IPS-20b (cell line): ENCODE measurements around the gene CPT1B.
"Not testable (repeated sequence)": the region's sequence is repeated elsewhere in the genome, so short reads cannot be mapped to it uniquely, and the experiment has no call there.

Experiments used
- H3K27ac ChIP-seq: one replicate; pipeline ENCODE4 v1.5.1; 2013; ENCODE audit warnings: low read length
- H3K27me3 ChIP-seq: 2 replicates; pipeline ENCODE4 v1.6.1; 2013; ENCODE audit warnings: mild to moderate bottlenecking, low read length, inconsistent platforms; ENCODE audit not compliant: insufficient read depth
- H3K36me3 ChIP-seq: 2 replicates; pipeline ENCODE4 v1.6.1; 2013; ENCODE audit warnings: low read depth, mild to moderate bottlenecking, inconsistent platforms, low read length, moderate library complexity; ENCODE audit not compliant: insufficient read depth
- H3K4me1 ChIP-seq: 2 replicates; pipeline ENCODE4 v1.6.1; 2013; ENCODE audit warnings: mild to moderate bottlenecking, control low read depth, inconsistent platforms, low read length, moderate library complexity; ENCODE audit not compliant: insufficient read depth
- H3K4me3 ChIP-seq: 2 replicates; pipeline ENCODE4 v1.5.1; 2013; ENCODE audit warnings: mild to moderate bottlenecking, low read length, inconsistent platforms
- H3K9ac ChIP-seq: 2 replicates; pipeline ENCODE4 v1.6.1; 2013; ENCODE audit warnings: low read depth, mild to moderate bottlenecking, inconsistent platforms, low read length, moderate library complexity
- H3K9me3 ChIP-seq: 2 replicates; pipeline ENCODE4 v1.6.1; 2013; ENCODE audit warnings: mild to moderate bottlenecking, low read depth, low read length, inconsistent platforms; ENCODE audit not compliant: insufficient read depth

CPT1B gene

GRCh38 chr22:50546326-50547262 is 31.6 kb downstream of the CPT1B start:
- Histone ChIP-seq H3K4me1 (no peaks in the 10 kb centered on the region; the same call in 1 of the 2 replicates), H3K4me3 (no peak overlapping the region), H3K27me3 (peaks cover 26% of the 10 kb centered on the region), H3K36me3 (no peaks in the 10 kb centered on the region), H3K9ac (no peak overlapping the region), H3K9me3 (no peaks in the 10 kb centered on the region), H3K27ac (no peak overlapping the region)

DNA sequence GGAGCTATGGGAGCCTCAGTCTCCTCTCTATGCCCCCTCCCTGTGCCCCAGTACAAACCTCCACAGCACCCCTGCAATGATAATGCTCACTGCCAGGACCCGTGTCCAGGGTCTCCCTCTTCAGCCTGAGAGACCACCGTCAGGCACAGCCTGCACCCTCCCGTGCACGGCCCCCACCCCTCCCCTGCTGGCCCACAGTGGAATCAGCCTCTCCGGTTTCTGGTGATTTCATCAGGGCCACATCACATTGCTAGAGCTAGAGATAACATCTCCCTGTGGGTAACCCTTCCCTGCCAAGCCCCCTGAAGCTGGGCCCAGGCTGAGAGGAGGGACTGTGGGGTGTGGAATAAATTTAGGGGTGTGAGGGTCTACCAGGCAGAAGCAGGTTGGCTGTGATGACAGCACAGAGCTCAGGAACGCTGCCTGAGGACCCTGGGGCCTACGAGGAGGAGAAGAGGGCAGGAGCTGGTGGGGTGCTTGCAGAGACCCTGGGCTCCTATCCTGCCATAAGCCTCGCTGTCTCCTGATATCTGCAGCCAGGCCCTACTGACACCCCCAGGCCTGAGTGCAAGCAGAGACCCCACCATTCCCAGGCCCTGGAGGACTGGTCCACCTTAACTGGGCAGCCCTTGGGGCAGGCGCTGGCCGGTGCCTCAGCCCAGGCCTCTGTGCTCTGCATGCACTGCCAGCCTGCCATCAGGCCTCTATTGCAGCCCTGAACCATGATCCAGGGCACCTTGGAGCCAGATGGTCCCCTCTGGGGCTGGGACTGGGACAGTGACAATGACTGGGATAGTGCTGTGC is 32.5 kb downstream of the CPT1B start, which contains the start of gene KLHDC7B:
Gene KLHDC7B (plus strand): TSS at position 378 of the 804 bp plus-strand sequence. CDS start 345 bp downstream, at position 723.
- Histone ChIP-seq H3K9ac (no peak within 1 kb of the TSS), H3K36me3 (no peaks in the 10 kb centered on the region), H3K4me1 (no peaks in the 10 kb centered on the region; the same call in 1 of the 2 replicates), H3K4me3 (no peak within 1 kb of the TSS), H3K27me3 (peaks cover 26% of the 10 kb centered on the region), H3K27ac (no peak within 1 kb of the TSS), H3K9me3 (no peaks in the 10 kb centered on the region)

DNA sequence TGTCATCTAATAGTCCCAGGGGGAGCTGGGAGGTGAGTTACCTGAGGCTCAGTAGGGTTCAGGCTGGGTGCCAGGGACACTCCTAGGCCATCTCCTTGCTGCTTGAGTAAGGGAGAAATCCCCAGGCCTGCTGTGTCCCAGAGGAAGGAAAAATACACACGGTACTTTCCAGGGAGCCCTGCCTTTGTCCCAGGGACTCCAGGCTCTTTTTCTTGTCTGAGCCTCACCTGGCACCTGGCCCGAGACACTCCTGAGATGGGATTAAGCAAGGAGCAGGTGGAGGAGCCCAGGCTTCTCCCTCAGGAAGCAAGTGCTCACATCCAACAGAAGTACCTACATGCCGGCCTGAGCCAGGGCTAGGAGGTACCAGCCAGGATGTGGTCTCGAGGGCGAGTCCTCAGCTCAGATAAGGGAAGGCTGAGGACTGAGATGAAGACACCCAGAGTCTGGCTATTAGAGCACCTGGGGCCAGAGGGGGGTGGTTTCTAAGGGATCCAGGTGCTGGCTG is 33.4 kb downstream of the CPT1B start:
- Histone ChIP-seq H3K9me3 (no peaks in the 10 kb centered on the region), H3K36me3 (no peaks in the 10 kb centered on the region), H3K9ac (no peak overlapping the region), H3K4me1 (no peaks in the 10 kb centered on the region; the same call in 1 of the 2 replicates), H3K27ac (no peak overlapping the region), H3K4me3 (no peak overlapping the region), H3K27me3 (peaks cover 26% of the 10 kb centered on the region)

DNA sequence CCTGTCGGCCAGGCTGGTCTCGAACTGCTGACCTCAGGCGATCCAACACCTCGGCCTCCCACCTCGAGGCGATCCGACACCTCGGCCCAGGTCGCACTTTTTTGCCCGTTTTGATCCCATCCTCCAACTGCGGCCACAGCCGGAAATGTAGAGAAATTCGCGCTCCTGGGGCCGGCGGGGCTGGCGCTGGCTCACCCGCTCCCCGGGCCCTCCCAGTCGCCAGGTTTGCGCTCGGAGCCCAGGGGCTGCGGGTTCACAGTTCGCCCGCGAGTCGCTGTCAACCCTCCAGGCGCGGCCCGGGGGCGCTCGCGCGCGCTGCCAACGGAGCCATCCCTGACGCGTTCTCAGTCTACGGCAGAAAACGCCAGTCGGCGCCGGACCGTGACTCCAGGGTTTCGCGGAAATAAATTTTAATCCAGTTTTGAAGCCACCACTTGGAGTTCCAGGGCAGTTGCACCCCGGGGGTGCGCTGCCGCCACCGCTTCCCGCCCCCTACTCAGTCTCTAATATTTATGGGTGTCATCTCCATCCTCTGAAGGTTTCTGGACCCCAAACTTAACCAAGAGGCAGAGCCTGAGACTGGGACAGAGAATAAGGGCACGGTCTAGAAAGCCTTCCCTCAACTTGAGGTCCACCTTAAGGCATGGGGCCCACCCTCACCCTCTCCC is 34.0 kb downstream of the CPT1B start:
- peaks cover 26% of the 10 kb centered on the region for H3K27me3 ChIP-seq
- H3K9ac ChIP-seq: no peak overlapping the region
- no peak overlapping the region for H3K27ac ChIP-seq
- peak overlapping the region; percentile 41; the same call in 1 of the 2 replicates for H3K4me3 ChIP-seq
- no peaks in the 10 kb centered on the region for H3K9me3 ChIP-seq
- H3K4me1 ChIP-seq: no peaks in the 10 kb centered on the region; the same call in 1 of the 2 replicates
- no peaks in the 10 kb centered on the region for H3K36me3 ChIP-seq

- H3K4me1 ChIP-seq: no peaks in the 10 kb centered on the region; the same call in 1 of the 2 replicates
- no peak overlapping the region for H3K27ac ChIP-seq
- H3K9ac ChIP-seq: no peak overlapping the region
- no peak overlapping the region for H3K4me3 ChIP-seq
- peaks cover 31% of the 10 kb centered on the region for H3K27me3 ChIP-seq
- no peaks in the 10 kb centered on the region for H3K9me3 ChIP-seq
- no peaks in the 10 kb centered on the region for H3K36me3 ChIP-seq
Observed at GRCh38 chr22:50542416-50542927, 35.8 kb downstream of the CPT1B start.

DNA sequence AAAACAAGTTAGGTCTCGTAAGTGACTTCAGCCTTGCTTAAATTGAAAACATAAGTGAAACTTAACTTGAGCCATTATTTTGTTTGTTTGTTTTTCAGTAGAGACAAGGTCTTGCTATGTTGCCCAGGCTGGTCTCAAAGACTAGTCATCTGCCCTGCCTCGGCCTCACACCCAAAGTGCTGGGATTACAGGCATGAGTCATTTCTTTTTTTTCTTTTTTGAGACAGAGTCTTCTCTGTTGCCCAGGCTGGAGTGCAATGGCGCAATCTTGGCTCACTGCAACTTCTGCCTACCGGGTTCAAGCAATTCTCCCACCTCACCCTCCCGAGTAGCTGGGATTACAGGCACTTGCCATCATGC is 36.6 kb downstream of the CPT1B start:
- not testable (repeated sequence) for H3K27ac ChIP-seq, H3K36me3 ChIP-seq, H3K9ac ChIP-seq, H3K9me3 ChIP-seq, H3K4me1 ChIP-seq, H3K4me3 ChIP-seq
- H3K27me3 ChIP-seq: peaks cover 33% of the 10 kb centered on the region

DNA sequence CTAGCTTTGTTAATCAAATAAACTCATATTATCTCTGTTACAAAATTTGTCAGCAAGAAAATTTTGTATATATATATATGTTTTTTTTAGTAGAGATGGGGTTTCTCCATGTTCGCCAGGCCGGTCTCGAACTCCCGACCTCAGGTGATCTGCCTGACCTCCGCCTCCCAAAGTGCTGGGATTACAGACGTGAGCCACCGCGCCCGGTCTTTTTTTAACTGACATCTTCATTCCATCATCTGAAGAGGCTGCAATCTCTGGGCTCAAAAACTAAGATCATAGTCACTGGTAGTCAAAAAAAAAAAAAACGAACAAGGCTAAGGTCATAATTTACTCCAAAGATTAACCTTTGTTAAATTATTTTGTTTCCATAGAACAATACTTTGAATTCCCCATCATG is 37.8 kb downstream of the CPT1B start:
- H3K27me3 ChIP-seq: peaks cover 27% of the 10 kb centered on the region
- no peaks in the 10 kb centered on the region for H3K36me3 ChIP-seq
- no peaks in the 10 kb centered on the region for H3K9me3 ChIP-seq
- H3K27ac ChIP-seq: no peak overlapping the region
- no peak overlapping the region for H3K4me3 ChIP-seq
- H3K4me1 ChIP-seq: no peaks in the 10 kb centered on the region; the same call in 1 of the 2 replicates
- H3K9ac ChIP-seq: no peak overlapping the region

DNA sequence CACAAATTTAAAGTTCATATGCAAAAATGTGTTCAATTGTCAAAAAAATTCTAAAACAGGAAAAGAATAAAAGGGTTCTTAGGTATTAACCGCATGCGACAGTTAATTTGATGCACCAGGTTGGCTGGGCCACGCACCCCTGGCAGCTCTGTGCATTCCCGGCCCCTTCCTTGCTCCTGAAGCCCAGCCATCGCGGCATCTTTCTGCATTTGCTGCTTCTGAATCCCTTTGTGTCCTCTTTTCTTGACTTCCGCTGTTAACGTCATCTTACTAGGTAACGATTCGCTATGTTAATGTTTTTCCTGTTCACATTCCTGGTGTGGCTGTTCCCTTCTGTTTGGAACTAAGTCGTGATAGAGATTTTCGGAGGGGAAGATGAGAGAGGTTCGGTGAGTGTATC is 40.5 kb downstream of the CPT1B start:
- H3K4me3 ChIP-seq: no peak overlapping the region
- no peaks in the 10 kb centered on the region for H3K4me1 ChIP-seq

DNA sequence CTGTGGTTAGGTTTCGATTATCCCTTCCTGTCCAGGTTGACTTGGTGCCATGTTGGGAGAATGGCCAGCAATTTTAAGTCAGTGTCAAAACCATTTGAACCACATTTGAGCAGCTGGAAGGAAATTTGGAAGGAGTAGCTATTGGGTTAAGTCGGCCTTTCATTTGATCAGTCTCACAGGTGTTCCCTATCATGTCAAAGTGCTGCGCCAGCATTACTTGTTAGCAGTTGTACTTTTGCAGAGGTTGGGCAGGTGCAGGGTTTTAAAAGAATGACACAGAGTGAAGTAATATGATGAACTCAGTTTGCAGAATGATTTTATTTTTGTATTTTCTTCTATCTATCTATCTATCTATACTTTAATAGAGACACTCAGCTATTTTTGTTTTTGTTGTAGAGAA is 42.0 kb downstream of the CPT1B start:
- no peaks in the 10 kb centered on the region; the same call in 1 of the 2 replicates for H3K4me1 ChIP-seq

More for the DNA sequence above, 40.5 kb downstream of the CPT1B start:
- Histone ChIP-seq H3K27me3 (peaks cover 19% of the 10 kb centered on the region), H3K9me3 (no peaks in the 10 kb centered on the region), H3K27ac (no peak overlapping the region), H3K9ac (no peak overlapping the region), H3K36me3 (no peaks in the 10 kb centered on the region)

DNA sequence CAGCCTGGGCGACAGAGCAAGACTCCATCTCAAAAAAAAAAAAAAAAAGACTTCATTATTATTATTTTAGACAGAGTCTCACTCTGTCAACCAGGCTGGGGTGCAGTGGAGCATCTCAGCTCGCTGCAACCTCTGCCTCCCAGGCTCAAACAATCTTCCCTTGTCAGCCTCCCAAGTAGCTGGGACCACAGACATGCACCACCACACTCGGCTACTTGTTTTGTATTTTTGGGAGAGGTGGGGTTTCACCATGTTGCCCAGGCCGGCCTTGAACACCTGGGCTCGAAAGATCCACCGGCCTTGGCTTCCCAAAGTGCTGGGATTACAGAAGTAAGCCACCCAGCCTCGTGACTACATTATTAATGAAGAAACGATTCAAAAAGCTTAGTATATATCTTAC is 43.1 kb downstream of the CPT1B start:
- H3K27ac ChIP-seq: no peak overlapping the region
- H3K36me3 ChIP-seq: no peaks in the 10 kb centered on the region

More for the DNA sequence above, 42.0 kb downstream of the CPT1B start:
- H3K4me3 ChIP-seq: no peak overlapping the region
- H3K27me3 ChIP-seq: peaks cover 34% of the 10 kb centered on the region
- H3K9me3 ChIP-seq: no peaks in the 10 kb centered on the region
- no peaks in the 10 kb centered on the region for H3K36me3 ChIP-seq
- no peak overlapping the region for H3K9ac ChIP-seq
- H3K27ac ChIP-seq: no peak overlapping the region

More for the DNA sequence above, 43.1 kb downstream of the CPT1B start:
- Histone ChIP-seq H3K27me3 (peaks cover 46% of the 10 kb centered on the region), H3K9ac (no peak overlapping the region), H3K4me3 (no peak overlapping the region), H3K4me1 (no peaks in the 10 kb centered on the region; the same call in 1 of the 2 replicates), H3K9me3 (no peaks in the 10 kb centered on the region)
